LoVo (cell line): ENCODE results near the gene TMC1.

Source experiments
- DNase-seq: peaks from one replicate; pipeline ENCODE4 v3.0.0-alpha.2; 2016; ENCODE audit warnings: low spot score

TMC1 gene

GRCh38 chr9:72576087-72576486 is 54.7 kb downstream of the TMC1 start:
- no peak for DNase-seq

GRCh38 chr9:72577212-72577753 is 55.9 kb downstream of the TMC1 start:
- DNase-seq: peak; percentile 87

- DNase-seq: peak; percentile 82
Measured at GRCh38 chr9:72579190-72579589, 57.8 kb downstream of the TMC1 start.

- peak; percentile 55 for DNase-seq
Measured at GRCh38 chr9:72579880-72580550, 58.6 kb downstream of the TMC1 start.

GRCh38 chr9:72581694-72582093 is 60.3 kb downstream of the TMC1 start:
- DNase-seq: no peak

- no peak for DNase-seq
Measured at GRCh38 chr9:72583370-72583769, 62.0 kb downstream of the TMC1 start.

GRCh38 chr9:72586388-72587130 is 65.2 kb downstream of the TMC1 start:
- DNase-seq: peak; percentile 76

GRCh38 chr9:72588336-72588735 is 66.9 kb downstream of the TMC1 start:
- no peak for DNase-seq

- DNase-seq: peak; percentile 39
Measured at GRCh38 chr9:72589667-72590521, 68.5 kb downstream of the TMC1 start.

- no peak for DNase-seq
Measured at GRCh38 chr9:72590824-72591223, 69.4 kb downstream of the TMC1 start.

GRCh38 chr9:72592502-72593403 is 71.3 kb downstream of the TMC1 start:
- DNase-seq: peak; percentile 80

- no peak for DNase-seq
Measured at GRCh38 chr9:72596451-72597180, 75.2 kb downstream of the TMC1 start.

GRCh38 chr9:72597181-72597517 is 75.7 kb downstream of the TMC1 start:
- DNase-seq: no peak

- no peak for DNase-seq
Measured at GRCh38 chr9:72597601-72598000, 76.2 kb downstream of the TMC1 start.

GRCh38 chr9:72598639-72599038 is 77.2 kb downstream of the TMC1 start:
- no peak for DNase-seq

GRCh38 chr9:72599874-72600534 is 78.6 kb downstream of the TMC1 start:
- no peak for DNase-seq

GRCh38 chr9:72600671-72601070 is 79.3 kb downstream of the TMC1 start:
- DNase-seq: no peak

- no peak for DNase-seq
Measured at GRCh38 chr9:72601615-72602014, 80.2 kb downstream of the TMC1 start.

- no peak for DNase-seq
Measured at GRCh38 chr9:72612449-72612848, 91.0 kb downstream of the TMC1 start.

GRCh38 chr9:72614067-72614466 is 92.7 kb downstream of the TMC1 start:
- no peak for DNase-seq
